Activated CD4-positive, CD25-positive, alpha-beta regulatory T cell (primary cell): ENCODE measurements around the gene PLAU.
"Not testable (repeated sequence)": the region's sequence is repeated elsewhere in the genome, so short reads cannot be mapped to it uniquely, and the experiment has no call there.

Source experiments
- DNase-seq, 4 experiments: peaks; one replicate each; lab custom pipeline; 2025; lab: John Stamatoyannopoulos, UW

The PLAU gene

DNA sequence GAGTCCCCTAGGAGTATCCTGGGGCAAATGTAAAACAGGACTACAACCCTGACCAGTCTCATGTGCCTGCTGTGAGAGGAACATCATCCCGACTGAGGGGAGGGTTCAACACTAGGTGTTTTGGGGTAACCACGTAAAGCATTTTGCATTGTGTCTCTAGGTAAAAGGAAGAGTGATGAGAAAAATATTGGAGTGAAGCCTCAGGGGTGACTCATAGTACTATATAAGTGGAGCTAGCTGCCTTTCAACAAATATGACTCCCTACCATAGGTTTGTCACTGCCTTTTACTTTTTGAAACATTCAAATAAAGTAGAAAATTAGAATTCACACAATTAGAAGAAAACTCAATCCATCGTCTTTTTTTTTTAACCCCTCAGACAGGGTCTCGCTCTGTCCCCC is 34.0 kb upstream of the PLAU start:
- no peak for DNase-seq

DNA sequence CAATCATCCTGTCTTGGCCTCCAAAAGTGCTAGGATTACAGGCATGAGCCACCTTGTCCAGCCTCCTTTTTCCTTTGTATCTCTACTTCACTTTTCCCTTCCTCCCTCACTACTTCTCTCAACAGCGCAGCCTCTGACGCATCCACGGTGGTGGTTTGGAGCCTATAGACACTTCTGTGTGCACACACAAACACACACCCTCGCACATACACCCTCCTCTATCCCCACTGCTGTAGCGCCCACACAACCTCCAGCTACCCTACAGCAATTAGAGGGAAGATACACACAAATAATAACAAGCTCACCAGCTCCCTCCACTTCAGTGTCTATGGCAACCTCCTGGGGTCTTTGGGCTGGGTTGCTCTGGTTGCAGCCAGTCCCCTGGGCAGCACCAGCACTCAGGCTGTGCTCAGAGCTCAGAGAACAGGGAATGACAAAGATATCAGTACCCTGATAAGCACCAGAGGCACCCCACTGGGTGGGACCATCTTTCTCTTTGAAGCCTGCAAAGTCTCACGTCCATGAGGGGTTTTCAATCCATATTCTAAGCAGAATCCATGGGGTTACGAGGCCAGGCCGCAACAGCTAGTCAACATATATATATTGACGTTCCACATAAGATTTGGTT is 33.3 kb upstream of the PLAU start:
- DNase-seq: no peak

- no peak for DNase-seq
Measured at GRCh38 chr10:73878365-73878764, 32.6 kb upstream of the PLAU start.

GRCh38 chr10:73879296-73880173 is 31.4 kb upstream of the PLAU start:
- peak; percentile 80 to 87 (median 84) for DNase-seq

- DNase-seq: no peak
Measured at GRCh38 chr10:73881221-73881919, 29.6 kb upstream of the PLAU start.

DNA sequence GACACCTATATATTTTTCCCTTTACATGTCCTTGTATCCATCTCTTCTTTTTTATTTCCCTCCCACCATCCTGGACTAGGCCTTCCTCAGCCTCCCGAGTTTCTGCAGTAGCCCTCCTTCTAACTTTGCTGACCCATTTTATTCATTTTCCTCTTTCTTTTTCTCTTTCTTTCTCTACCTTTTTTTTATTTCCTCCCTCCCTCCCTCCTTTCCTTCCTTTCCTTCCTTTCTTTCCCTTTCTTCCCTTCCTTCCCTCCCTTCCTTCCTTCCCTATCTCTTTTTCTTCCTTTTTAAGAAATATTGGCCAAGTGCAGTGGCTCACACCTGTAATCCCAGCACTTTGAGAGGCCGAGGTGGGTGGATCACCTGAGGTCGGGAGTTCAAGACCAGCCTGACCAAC is 26.9 kb upstream of the PLAU start:
- no peak for DNase-seq

DNA sequence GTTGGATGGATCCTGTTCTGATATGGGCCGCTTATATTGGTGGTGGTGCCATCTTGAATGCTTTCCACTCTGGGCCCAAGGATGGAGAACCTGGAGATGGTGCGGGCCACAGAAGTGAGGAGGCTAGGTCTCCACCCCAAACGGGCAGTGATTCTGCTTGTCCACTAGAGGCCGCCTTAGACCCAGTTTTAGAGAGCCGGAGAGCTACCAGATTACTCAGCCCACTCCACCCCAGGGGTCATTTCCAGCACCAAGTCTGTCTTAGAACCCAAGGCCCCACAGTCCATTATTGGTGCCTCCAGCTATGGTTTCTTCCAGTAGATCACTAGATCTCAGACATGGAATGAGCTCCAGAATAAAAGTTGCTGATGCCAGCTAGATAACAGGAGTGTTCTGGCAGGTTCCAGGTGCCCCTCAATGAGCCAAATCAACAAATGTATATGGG is 24.8 kb upstream of the PLAU start:
- peak; percentile 37 to 53 (median 40) for DNase-seq

- DNase-seq: no peak
Measured at GRCh38 chr10:73886661-73887293, 24.2 kb upstream of the PLAU start.

- no peak for DNase-seq
Measured at GRCh38 chr10:73887294-73888039, 23.5 kb upstream of the PLAU start.

DNA sequence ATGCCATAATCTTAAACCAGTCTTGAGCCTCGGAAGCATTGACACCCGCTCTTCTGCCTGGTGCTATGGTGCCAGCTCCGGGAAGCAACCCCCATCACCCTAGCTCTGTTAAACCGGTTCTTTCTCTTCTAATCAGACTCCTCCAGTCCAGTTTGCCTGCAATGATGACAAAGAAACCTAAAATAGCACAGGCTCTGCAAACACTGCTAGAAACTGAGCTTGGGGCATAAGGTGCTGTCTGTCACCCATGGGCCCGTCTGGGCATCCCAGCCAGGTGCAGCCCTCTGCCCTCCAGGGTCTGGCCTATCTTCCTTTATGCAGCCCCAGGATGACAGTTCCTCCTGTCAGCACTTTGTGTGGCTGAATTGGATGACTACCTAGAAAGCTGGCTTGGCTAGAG is 22.4 kb upstream of the PLAU start:
- no peak for DNase-seq

GRCh38 chr10:73889014-73889413 is 21.9 kb upstream of the PLAU start:
- no peak for DNase-seq

DNA sequence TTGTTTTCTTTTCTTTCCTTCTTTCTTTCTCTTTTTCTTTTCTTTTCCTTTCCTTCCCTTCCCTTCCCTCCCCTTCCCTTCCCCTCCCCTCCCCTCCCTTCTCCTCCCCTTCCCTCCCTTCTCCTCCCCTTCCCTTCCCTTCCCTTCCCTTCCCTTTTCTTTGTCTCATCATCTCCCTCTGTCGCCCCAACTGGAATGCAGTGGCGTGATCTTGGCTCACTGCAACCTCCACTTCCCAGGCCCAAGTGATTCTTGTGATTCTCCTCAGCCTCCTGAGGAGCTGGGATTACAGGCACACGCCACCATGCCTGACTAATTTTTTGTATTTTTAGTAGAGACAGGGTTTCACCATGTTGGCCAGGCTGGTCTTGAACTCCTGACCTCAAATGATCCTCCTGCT is 21.5 kb upstream of the PLAU start:
- not testable (repeated sequence) for DNase-seq

GRCh38 chr10:73890261-73890660 is 20.7 kb upstream of the PLAU start:
- DNase-seq: no peak

- not testable (repeated sequence) for DNase-seq
Measured at GRCh38 chr10:73890830-73891229, 20.1 kb upstream of the PLAU start.

DNA sequence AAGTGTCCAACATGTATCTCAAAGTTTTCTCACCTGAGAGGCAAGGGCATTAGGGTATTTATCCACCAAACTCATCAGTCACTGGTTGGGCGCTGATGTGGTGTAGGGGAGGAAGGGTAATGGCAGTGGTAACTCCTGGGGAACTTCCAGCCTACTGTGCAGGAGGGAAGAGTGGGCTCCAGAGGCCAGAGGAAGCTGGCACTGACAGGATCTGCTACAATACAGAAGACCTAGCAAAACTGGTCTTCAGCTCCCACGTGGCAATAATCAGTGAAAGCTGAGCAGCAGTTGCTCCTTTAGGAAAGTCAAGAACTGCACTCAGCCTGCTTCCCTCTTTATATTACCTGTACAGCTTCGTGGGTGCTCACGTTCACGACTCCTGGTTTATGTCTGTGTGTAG is 19.4 kb upstream of the PLAU start:
- no peak for DNase-seq

DNA sequence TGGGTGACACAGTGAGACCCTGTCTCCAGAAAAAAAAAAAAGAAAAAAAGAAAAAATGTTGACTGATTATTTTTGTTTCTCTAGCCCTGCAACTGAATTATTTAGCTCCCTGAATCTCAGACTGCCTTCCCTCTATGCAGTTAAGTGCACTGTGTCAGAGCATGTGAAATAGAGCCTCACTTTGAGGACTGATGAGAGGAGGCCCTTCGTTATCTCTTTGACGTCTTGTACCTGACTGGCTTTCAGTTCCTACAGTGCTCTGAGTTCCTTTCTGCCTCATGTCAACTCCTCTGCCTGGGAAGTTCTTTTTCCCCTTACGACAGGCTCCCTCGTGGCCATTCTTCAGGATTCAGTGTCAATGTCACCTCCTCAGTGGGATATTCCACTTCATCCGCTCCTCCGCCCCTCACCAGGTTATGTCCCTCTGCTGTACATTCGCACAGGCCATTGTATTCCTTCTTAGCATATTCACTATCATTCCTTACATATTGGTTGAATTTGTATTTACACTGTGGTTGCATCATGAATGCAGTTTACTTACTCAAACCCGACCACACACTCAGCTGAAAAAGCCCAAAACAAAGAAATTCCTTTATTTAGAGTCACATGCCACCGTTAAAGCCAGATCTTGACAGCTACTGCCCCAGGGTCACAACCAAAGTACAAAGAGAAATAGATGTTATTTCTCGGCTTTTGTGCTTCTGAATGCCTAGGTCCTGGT is 18.5 kb upstream of the PLAU start:
- no peak for DNase-seq

- no peak for DNase-seq
Measured at GRCh38 chr10:73893426-73893825, 17.5 kb upstream of the PLAU start.

- DNase-seq: no peak
Measured at GRCh38 chr10:73894245-73894971, 16.5 kb upstream of the PLAU start.

DNA sequence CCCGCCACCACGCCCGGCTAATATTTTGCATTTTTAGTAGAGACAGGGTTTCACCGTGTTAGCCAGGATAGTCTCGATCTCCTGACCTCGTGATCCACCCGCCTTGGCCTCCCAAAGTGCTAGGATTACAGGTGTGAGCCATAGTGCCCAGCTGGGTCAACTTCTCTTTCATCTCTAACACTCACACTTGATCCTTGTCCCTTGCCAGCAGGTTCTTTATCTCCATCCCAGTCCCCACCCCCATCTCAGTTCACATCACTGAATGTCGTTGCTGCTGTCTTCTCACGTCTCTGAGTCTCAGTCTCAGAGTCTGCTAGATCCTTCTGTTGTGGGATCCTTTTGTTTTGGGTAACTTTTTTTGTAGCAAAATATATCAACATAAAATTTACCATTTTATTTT is 15.6 kb upstream of the PLAU start:
- DNase-seq: not testable (repeated sequence)

DNA sequence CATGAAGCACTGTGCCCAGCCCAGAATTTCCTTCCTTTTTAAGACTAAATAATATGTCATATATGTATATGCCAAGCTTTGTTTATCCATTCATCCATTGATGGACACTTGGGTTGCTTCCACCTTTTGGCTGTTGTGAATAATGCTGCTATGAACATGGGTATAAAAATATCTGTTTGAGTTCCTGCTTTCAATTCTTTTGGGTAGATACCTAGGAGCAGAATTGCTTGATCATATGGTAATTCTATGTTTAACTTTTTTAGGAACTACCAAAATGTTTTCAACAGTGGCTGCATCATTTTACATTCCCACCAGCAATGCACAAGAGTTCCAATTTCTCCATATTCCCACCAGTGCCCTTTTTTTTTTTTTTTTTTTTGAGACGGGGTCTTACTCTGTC is 13.2 kb upstream of the PLAU start:
- no peak for DNase-seq
